ENCODE results near the gene MYF6. TPM values are rescaled to one million over a fixed set of nuclear protein-coding genes. Genes with fewer than 3 reads are reported as not detected.

MYF6 gene
- total and polyA plus RNA-seq, 2 donors (not counting 1 experiment from before 2014, with no cell fraction given) = not detected

- Histone ChIP-seq H4K20me1 (ENCODE audit: control insufficient read depth, extremely low read depth, insufficient read depth, low read length) (no peaks in the 10 kb centered on the region), H2AFZ (ENCODE audit: low read length) (no peak overlapping the region), H3K79me2 (ENCODE audit: control insufficient read depth, insufficient read depth, low read length) (no peaks in the 10 kb centered on the region), H3K36me3 (ENCODE audit: control insufficient read depth, insufficient read depth, low read length) (no peaks in the 10 kb centered on the region), H3K9ac (ENCODE audit: insufficient read depth, low read length) (no peak overlapping the region), H3K4me2 (ENCODE audit: extremely low read depth, insufficient read depth, low read length) (no peak overlapping the region), H3K9me3 (ENCODE audit: control insufficient read depth, insufficient read depth, low read depth, low read length) (no peaks in the 10 kb centered on the region), H3K4me3 (replicated peaks in 1 of 4; ENCODE audit: control extremely low read depth in 1 of 4, insufficient read depth in 1 of 4, low read depth in 3 of 4, low read length in 4 of 4) (no peak overlapping the region), H3K27ac (ENCODE audit: insufficient read depth, low read length) (no peak overlapping the region), H3K27me3 (ENCODE audit: control insufficient read depth, insufficient read depth, low read length) (no peaks in the 10 kb centered on the region), H3K4me1 (ENCODE audit: control insufficient read depth, extremely low read depth, insufficient read depth, low read length) (peaks cover 4% of the 10 kb centered on the region)
- no peak for TF ChIP-seq EZH2 (IDR thresholded peaks at IDR 0.05; ENCODE audit: low read length, missing control alignments)
- no peak for DNase-seq (ENCODE audit: low read depth in 2 of 2)
These were observed 410 bp downstream of the MYF6 start for GRCh38 chr12:80707830-80708258.

GRCh38 chr12:80708259-80708974, 983 bp downstream of the MYF6 start:
- peak overlapping the region; percentile 67 for H3K4me2 ChIP-seq (ENCODE audit: extremely low read depth, insufficient read depth, low read length)
- TF ChIP-seq EZH2 (IDR thresholded peaks at IDR 0.05; ENCODE audit: low read length, missing control alignments) (no peak), CTCF (conservative IDR thresholded peaks at IDR 0.05 in 1 of 2, IDR thresholded peaks at IDR 0.05 in 1 of 2; ENCODE audit: low read depth in 1 of 2, low read length in 2 of 2) (no peak)
- no peaks in the 10 kb centered on the region for H3K27me3 ChIP-seq (ENCODE audit: control insufficient read depth, insufficient read depth, low read length)
- no peaks in the 10 kb centered on the region for H4K20me1 ChIP-seq (ENCODE audit: control insufficient read depth, extremely low read depth, insufficient read depth, low read length)
- no peaks in the 10 kb centered on the region for H3K36me3 ChIP-seq (ENCODE audit: control insufficient read depth, insufficient read depth, low read length)
- H3K9ac ChIP-seq (ENCODE audit: insufficient read depth, low read length) = no peak overlapping the region
- no peaks in the 10 kb centered on the region for H3K4me1 ChIP-seq (ENCODE audit: control insufficient read depth, extremely low read depth, insufficient read depth, low read length)
- no peaks in the 10 kb centered on the region for H3K9me3 ChIP-seq (ENCODE audit: control insufficient read depth, insufficient read depth, low read depth, low read length)
- DNase-seq (ENCODE audit: low read depth in 2 of 2) = peak; percentile 19 to 35
- H3K27ac ChIP-seq (ENCODE audit: insufficient read depth, low read length) = no peak overlapping the region
- peak overlapping the region; percentile 79 for H2AFZ ChIP-seq (ENCODE audit: low read length)
- H3K79me2 ChIP-seq (ENCODE audit: control insufficient read depth, insufficient read depth, low read length) = no peaks in the 10 kb centered on the region
- H3K4me3 ChIP-seq (replicated peaks in 1 of 4; ENCODE audit: control extremely low read depth in 1 of 4, insufficient read depth in 1 of 4, low read depth in 3 of 4, low read length in 4 of 4) = peak overlapping the region in 3 of 4 experiments; percentile 13 to 18 (median 15)

- H3K36me3 ChIP-seq (ENCODE audit: control insufficient read depth, insufficient read depth, low read length) = no peaks in the 10 kb centered on the region
- DNase-seq (ENCODE audit: low read depth in 2 of 2) = no peak
- H3K9ac ChIP-seq (ENCODE audit: insufficient read depth, low read length) = no peak overlapping the region
- no peaks in the 10 kb centered on the region for H3K9me3 ChIP-seq (ENCODE audit: control insufficient read depth, insufficient read depth, low read depth, low read length)
- no peak overlapping the region for H3K27ac ChIP-seq (ENCODE audit: insufficient read depth, low read length)
- no peaks in the 10 kb centered on the region for H4K20me1 ChIP-seq (ENCODE audit: control insufficient read depth, extremely low read depth, insufficient read depth, low read length)
- H3K4me3 ChIP-seq (replicated peaks in 1 of 4; ENCODE audit: control extremely low read depth in 1 of 4, insufficient read depth in 1 of 4, low read depth in 3 of 4, low read length in 4 of 4) = peak overlapping the region in 2 of 4 experiments; percentile 13 to 18
- no peaks in the 10 kb centered on the region for H3K27me3 ChIP-seq (ENCODE audit: control insufficient read depth, insufficient read depth, low read length)
- H3K4me1 ChIP-seq (ENCODE audit: control insufficient read depth, extremely low read depth, insufficient read depth, low read length) = no peaks in the 10 kb centered on the region
- H3K4me2 ChIP-seq (ENCODE audit: extremely low read depth, insufficient read depth, low read length) = peak overlapping the region; percentile 67
- H2AFZ ChIP-seq (ENCODE audit: low read length) = peak overlapping the region; percentile 79
- no peak for TF ChIP-seq EZH2 (IDR thresholded peaks at IDR 0.05; ENCODE audit: low read length, missing control alignments)
- TF ChIP-seq CTCF (conservative IDR thresholded peaks at IDR 0.05 in 1 of 2, IDR thresholded peaks at IDR 0.05 in 1 of 2; ENCODE audit: low read depth in 1 of 2, low read length in 2 of 2) = no peak
- H3K79me2 ChIP-seq (ENCODE audit: control insufficient read depth, insufficient read depth, low read length) = no peaks in the 10 kb centered on the region
These were observed 1.5 kb downstream of the MYF6 start for GRCh38 chr12:80708975-80709328.
